NCI-H2227 treated with DMSO at 0.1 percent for 48 hours (cell line): ENCODE measurements around the gene FHIT.
"Not testable (repeated sequence)": the region's sequence is repeated elsewhere in the genome, so short reads cannot be mapped to it uniquely, and the experiment has no call there.

ENCODE experiments used
- DNase-seq: peaks from one replicate; lab custom pipeline; 2025; lab: John Stamatoyannopoulos, UW

FHIT gene

GRCh38 chr3:60703956-60704736 lies 547.1 kb downstream of the FHIT start:
- DNase-seq, result no peak

- no peak for DNase-seq
Observed at GRCh38 chr3:60703008-60703407, 548.2 kb downstream of the FHIT start.

GRCh38 chr3:60698117-60698516 lies 553.1 kb downstream of the FHIT start:
- DNase-seq, result peak; percentile 28

GRCh38 chr3:60697132-60697531 lies 554.1 kb downstream of the FHIT start:
- no peak for DNase-seq

DNA sequence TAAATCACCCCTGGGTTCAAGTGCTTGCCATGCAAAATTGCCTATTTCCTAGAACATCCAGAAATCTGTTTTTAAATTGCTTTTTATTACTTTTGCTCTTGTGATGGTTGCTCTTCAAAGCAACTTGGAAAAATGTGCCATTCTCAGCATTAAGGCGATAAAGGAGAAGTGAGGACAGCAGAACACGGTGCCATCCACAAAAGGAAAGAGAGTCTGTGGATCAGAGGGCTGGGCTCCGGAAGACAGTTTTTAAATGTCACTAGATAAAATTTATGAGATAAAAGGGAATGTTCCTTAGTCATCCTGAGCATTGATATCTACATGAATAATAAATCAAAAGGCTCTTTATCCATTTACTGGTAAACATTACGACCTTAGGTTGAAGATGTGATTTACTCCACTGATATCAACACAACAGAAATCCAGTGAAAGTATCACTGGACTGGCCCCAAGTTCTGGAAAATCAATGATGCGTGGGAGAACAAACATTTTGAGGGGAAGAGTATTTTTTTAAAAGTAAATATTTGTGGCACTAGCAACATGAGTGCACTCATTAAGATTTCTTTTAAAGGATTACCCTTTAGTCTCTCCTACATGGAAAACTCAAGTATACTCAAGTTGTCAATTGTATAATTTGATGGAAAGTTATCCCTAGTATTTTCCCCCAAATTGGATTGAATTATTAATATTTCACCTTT lies 554.7 kb downstream of the FHIT start:
- DNase-seq, result no peak

GRCh38 chr3:60675424-60675823 lies 575.8 kb downstream of the FHIT start:
- no peak for DNase-seq

DNA sequence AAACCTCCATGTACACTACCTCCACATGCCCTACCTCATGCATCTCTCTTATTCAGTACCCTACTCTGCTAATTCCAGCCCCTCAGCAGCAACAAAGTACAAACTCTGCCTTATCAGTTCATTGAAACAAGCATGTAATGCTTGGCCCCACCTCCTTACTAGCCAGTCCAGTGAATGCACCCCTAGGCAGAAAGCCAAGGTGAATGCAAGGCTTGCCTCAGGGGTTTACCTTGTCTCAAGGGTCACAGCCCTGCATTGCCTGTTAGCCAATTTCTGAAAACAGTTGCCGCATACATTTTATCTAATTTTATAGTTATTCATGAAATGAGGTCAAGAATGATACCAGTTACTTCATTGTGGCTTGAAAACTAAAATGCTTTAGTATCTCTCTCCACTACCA lies 576.4 kb downstream of the FHIT start:
- no peak for DNase-seq

- DNase-seq, result no peak
Observed at GRCh38 chr3:60673123-60673522, 578.1 kb downstream of the FHIT start.

DNA sequence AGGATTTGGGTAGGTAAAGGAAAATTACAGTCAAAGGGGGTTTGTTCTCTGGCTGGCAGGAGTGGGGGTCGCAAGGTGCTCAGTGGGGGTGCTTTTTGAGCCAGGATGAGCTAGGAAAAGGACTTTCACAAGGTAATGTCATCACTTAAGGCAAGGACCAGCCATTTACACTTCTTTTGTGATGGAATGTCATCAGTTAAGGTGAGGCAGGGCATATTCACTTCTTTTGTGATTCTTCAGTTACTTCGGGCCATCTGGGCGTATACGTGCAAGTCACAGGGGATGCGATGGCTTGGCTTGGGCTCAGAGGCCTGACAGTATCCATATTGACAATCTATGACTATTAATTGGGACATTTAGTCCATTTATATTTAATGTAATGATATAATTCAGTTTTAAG lies 578.9 kb downstream of the FHIT start:
- not testable (repeated sequence) for DNase-seq

DNA sequence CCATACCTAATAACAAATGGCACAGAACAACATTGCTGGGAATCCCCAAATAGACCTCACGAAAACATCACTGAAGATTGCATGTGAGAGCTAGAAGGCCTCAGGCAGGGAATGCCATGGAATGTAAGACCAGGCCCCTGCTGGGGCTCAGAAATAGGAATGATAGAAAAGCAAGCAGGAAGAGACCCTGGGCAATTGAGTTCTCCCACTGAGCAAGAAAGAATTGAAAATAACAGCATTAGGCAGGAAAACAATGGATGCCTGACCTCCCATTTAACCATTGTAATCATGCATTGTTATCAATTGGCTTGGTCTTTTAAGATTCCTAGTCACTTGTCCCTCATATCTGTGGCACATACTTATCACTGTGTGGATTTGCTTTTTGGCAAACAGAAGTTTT lies 581.6 kb downstream of the FHIT start:
- no peak for DNase-seq

DNA sequence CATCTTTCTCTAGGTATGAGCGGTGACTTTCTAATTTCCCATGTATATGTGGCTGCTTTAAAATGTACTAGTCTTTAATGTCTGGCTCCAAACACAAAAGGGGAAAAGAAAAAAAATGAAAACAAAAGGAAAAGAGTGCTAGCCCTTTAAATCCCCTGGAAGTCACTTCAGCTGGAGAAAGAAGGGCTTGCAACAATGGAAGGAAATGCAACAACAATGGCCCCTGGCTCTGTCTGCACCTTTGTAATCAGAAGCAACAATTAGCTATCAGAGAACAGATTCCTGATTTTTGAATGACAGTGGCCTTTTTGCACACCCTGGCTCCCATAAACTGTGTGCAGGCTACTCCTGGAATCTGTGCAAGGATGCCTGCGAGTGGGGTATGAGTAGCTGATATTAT lies 591.2 kb downstream of the FHIT start:
- no peak for DNase-seq

GRCh38 chr3:60659098-60659497 lies 592.2 kb downstream of the FHIT start:
- DNase-seq, result no peak

GRCh38 chr3:60657972-60658371 lies 593.3 kb downstream of the FHIT start:
- DNase-seq, result no peak

DNA sequence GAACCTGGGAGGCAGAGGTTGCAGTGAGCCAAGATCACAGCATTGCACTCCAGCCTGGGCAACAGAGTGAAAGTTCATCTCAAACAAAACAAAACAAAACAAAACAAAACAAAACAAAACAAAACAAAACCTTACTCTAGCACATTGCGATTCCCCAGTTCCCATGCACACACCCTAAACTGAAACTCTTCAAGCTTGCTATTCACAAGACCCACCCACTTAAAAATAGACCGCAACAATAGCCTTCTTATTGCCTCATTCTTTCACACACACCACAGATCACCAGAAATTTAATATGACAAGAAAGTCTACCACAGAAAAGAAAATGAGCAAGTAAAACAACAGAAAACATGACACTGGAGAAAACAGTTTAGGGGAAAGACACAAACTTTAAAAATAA lies 598.4 kb downstream of the FHIT start:
- no peak for DNase-seq

DNA sequence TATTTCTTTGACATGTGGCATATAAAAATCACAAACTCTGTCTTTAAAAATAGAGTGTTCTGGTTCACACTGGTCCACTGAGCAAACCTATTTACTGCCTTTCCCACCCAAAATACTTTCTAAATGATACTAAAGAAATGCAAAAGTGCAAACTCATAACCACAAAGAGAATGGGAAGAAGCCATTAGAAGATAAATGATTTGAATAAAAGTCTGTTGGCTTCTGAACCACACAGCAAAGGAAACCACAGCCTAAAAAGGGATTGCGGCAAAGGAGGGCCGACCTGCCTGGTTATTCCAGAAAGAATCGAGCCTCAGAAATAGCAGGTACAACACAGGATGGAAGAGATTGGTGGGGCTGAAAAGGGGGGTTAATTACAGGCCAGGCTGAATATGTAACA lies 599.5 kb downstream of the FHIT start:
- DNase-seq, result no peak

GRCh38 chr3:60650171-60650570 lies 601.1 kb downstream of the FHIT start:
- DNase-seq, result no peak

DNA sequence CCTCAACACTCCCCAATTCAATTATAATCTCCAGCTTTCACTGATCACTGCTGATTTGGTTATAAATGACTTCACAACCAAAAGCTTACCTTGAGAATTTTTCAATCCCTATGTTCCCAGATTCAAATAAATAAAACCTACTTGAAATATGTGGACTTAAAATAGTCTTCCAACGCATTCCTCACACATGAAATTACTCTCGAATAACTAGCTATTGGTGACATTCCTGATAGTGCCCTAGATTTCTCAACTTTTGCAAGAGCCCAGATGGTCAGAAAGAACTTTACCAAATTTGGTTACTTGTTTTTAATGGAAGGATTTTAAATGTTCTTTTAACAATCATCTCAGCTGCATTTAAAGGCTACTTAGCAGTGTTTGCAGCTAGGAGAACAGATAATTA lies 605.5 kb downstream of the FHIT start:
- no peak for DNase-seq

DNA sequence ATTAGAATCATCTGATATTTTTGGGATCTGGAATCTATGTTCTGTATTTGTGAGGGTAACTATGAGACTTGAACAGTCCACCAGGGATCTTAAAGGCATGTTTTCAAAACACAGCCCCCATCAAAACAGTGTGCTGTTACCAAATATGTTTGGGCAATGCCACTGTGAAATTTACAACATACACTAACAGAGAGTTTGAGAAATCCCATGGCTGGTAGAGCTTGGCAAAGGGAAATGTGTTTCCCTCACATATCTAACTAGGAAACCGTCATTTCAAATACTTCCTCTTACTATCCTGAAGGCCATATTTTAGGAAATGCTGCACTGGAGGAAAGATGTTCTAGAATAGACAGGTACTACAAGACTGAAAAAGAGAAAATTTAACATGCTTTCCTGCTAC lies 607.4 kb downstream of the FHIT start:
- DNase-seq, result no peak

GRCh38 chr3:60641354-60641753 lies 609.9 kb downstream of the FHIT start:
- DNase-seq, result no peak

DNA sequence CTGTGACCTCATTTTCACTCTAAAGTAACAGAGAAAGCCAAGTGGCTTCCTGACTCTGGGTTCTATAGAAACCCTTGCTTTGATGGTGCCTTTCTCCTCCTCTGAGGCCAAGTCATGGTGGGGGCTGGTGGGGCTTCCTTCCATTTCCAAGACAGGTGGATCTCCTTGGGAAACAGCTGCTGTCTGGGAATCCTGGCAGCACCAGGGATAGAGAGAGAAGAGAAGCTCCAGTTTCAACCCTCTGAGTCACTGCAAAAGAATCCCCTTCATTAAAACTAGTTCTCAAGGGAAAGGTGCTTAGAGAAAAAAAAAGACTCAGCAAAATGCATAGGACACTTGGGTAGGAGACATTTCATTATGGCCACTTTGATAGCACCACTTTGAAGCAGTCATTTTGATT lies 614.4 kb downstream of the FHIT start:
- DNase-seq, result no peak

DNA sequence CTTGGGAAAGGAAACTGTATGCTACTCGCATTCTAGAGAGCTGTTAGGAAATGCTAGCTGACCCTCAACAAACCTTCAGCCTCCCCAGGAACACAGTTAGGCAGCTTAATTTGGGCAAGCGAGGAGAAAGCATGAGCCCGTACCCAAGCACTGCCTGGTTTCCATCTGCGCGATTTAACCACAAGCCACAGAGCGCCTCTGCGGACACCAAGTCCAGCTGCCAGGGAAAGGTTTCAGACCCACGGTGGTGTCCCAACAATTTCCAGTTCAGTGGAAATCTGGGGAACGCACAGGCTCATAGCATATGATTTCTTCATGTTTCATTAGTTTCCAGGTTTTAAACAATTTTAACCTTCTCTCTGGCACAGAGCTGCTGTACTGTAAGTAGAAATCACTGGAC lies 617.6 kb downstream of the FHIT start:
- DNase-seq, result no peak

DNA sequence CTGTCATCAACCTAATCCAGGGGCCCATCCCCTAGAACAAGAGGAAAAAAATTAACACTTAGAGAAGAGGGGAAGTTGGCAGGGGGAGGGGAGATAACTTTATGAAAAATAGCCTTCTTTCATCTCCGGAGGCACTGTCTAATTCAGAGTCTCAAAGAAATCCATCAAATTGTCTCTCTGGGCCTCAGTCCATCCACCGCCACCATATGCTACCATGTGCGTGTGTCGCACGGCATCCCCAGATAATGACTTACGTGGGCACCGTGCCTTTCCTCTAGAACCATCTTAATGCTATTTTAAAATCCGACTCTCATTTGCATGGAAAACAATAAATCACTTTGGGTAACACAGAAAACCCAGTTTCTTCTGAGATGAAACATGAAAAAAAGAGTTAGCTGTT lies 619.7 kb downstream of the FHIT start:
- DNase-seq, result no peak

DNA sequence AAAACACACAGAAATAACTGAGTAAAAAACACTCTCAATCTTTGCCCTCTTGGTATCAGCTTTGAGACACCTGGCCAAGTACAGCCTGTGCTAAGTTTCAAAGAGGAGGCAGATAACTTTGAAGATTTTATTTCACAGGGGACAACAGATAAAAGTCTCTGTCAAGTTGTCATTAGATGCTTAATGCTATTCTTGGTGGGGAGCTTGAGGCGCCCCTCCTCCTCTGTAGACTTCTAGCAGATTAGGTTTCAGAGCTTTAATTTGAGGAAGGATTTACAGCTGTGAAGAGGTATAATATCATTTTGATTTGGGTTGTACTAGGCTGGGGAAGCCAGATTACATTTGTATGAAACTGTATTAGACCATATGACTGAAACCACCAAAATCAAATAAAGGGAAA lies 620.3 kb downstream of the FHIT start:
- no peak for DNase-seq

DNA sequence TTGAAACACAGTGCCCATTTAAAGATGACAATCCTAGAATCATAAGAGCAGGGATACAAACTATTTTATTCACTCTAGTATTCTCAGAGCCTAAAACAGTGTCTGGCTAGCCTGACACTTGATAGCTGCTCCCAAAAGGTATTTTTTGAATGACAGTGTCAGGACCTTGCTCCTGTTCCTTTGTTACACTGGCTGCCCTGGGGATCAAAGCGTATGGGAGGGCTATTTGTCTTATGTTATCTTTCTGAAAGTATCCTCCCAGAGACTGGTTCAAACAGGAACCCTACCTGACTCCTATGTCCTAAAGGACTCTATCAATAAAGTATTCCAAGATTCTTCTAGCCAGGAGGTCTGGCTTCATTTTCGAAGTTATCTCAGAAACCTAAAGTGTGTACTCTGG lies 621.4 kb downstream of the FHIT start:
- DNase-seq, result no peak
